Measurements from ENCODE around the gene PBX1. TPM values are rescaled to one million over a fixed set of nuclear protein-coding genes. Genes with fewer than 3 reads are reported as not detected.
A peak's percentile ranks its signal among the peaks of the same experiment; 100 is the strongest.

Gene PBX1
- total RNA-seq, 4 donors from 2014 or later = 33.3 to 61.8 (median 56.2) TPM

- ATAC-seq (ENCODE audit: low FRiP score) = no peak
- no peak for DNase-seq (ENCODE audit: low spot score)
- TF ChIP-seq, protein P1, sequence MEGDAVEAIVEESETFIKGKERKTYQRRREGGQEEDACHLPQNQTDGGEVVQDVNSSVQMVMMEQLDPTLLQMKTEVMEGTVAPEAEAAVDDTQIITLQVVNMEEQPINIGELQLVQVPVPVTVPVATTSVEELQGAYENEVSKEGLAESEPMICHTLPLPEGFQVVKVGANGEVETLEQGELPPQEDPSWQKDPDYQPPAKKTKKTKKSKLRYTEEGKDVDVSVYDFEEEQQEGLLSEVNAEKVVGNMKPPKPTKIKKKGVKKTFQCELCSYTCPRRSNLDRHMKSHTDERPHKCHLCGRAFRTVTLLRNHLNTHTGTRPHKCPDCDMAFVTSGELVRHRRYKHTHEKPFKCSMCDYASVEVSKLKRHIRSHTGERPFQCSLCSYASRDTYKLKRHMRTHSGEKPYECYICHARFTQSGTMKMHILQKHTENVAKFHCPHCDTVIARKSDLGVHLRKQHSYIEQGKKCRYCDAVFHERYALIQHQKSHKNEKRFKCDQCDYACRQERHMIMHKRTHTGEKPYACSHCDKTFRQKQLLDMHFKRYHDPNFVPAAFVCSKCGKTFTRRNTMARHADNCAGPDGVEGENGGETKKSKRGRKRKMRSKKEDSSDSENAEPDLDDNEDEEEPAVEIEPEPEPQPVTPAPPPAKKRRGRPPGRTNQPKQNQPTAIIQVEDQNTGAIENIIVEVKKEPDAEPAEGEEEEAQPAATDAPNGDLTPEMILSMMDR (IDR thresholded peaks at IDR 0.05) = no peak
These were observed 65.4 kb downstream of the PBX1 start for GRCh38 chr1:164624400-164624799.

GRCh38 chr1:164625004-164625617 is 66.1 kb downstream of the PBX1 start:
- TF ChIP-seq, protein P1 (IDR thresholded peaks at IDR 0.05) = no peak
- DNase-seq (ENCODE audit: low spot score) = no peak
- ATAC-seq (ENCODE audit: low FRiP score) = no peak

DNA sequence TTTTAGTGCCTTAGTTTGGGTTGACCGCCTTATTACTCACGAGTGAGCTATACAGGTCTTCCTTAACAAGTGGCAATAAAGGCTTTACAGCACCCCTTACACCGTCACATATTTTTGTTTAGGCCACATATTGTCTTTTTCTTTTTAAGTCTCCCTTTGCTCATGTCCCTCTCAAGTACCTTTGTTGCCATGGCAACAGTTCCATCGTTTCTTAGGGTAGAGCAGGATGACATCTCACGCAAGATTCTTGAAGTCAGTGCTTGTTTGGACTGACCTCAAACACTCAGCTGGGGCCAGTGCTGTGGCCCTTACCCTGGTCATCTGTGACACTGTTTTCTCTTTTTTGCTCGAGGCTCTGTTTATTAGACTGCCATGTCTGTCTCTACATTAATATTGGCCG is 69.8 kb downstream of the PBX1 start:
- ATAC-seq (ENCODE audit: low FRiP score) = no peak

GRCh38 chr1:164629971-164630370 is 71.0 kb downstream of the PBX1 start:
- ATAC-seq (ENCODE audit: low FRiP score) = peak; percentile 23
- DNase-seq (ENCODE audit: low spot score) = no peak
- TF ChIP-seq, protein P1 (IDR thresholded peaks at IDR 0.05) = no peak

More for the DNA sequence above, 69.8 kb downstream of the PBX1 start:
- TF ChIP-seq, protein P1 (IDR thresholded peaks at IDR 0.05) = no peak
- DNase-seq (ENCODE audit: low spot score) = no peak

- no peak for DNase-seq (ENCODE audit: low spot score)
- ATAC-seq (ENCODE audit: low FRiP score) = peak; percentile 89
- TF ChIP-seq, protein P1 (IDR thresholded peaks at IDR 0.05) = no peak
These were observed 71.8 kb downstream of the PBX1 start for GRCh38 chr1:164630626-164631396.

GRCh38 chr1:164631751-164632150 is 72.8 kb downstream of the PBX1 start:
- ATAC-seq (ENCODE audit: low FRiP score) = no peak

More at GRCh38 chr1:164631751-164632150, 72.8 kb downstream of the PBX1 start:
- TF ChIP-seq, protein P1 (IDR thresholded peaks at IDR 0.05) = no peak
- DNase-seq (ENCODE audit: low spot score) = no peak

All from omental fat pad (tissue), 4 donors.